NCI-H1417 treated with DMSO at 0.1 percent for 48 hours (cell line): ENCODE measurements around the gene TTC16.

Experiments used
- DNase-seq: peaks from one replicate; lab custom pipeline; 2025; lab: John Stamatoyannopoulos, UW

TTC16 gene

GRCh38 chr9:127720865-127721227, 5.0 kb downstream of the TTC16 start:
- no peak for DNase-seq

GRCh38 chr9:127721391-127721821, 5.5 kb downstream of the TTC16 start:
- DNase-seq = peak; percentile 53

- DNase-seq = peak; percentile 56
These were observed 6.3 kb downstream of the TTC16 start for GRCh38 chr9:127722055-127722745.

- no peak for DNase-seq
These were observed 7.1 kb downstream of the TTC16 start for GRCh38 chr9:127723013-127723412.

GRCh38 chr9:127723444-127723843, 7.6 kb downstream of the TTC16 start:
- DNase-seq = no peak

- peak; percentile 9 for DNase-seq
These were observed 8.1 kb downstream of the TTC16 start for GRCh38 chr9:127724012-127724411.

- no peak for DNase-seq
These were observed 11.0 kb downstream of the TTC16 start for GRCh38 chr9:127726871-127727270.

- DNase-seq = no peak
These were observed 12.9 kb downstream of the TTC16 start for GRCh38 chr9:127728808-127729207.

- DNase-seq = no peak
These were observed 13.8 kb downstream of the TTC16 start for GRCh38 chr9:127729522-127730256.

GRCh38 chr9:127730262-127730661, 14.4 kb downstream of the TTC16 start:
- DNase-seq = no peak

GRCh38 chr9:127730799-127731410, 15.0 kb downstream of the TTC16 start:
- DNase-seq = no peak

- no peak for DNase-seq
These were observed 16.1 kb downstream of the TTC16 start for GRCh38 chr9:127731938-127732337.

GRCh38 chr9:127732444-127732843, 16.6 kb downstream of the TTC16 start:
- DNase-seq = no peak

- DNase-seq = no peak
These were observed 17.7 kb downstream of the TTC16 start for GRCh38 chr9:127733614-127734013.

GRCh38 chr9:127734247-127734746, 18.4 kb downstream of the TTC16 start:
- DNase-seq = no peak

GRCh38 chr9:127734747-127735529, 19.1 kb downstream of the TTC16 start, which contains the start of gene TOR2A:
TSS of gene TOR2A (minus strand) at chr9:127735294. CDS start at chr9:127735270, 24 bp downstream.
- DNase-seq = peak; percentile 91

- no peak for DNase-seq
These were observed 19.8 kb downstream of the TTC16 start for GRCh38 chr9:127735530-127736185.

GRCh38 chr9:127738666-127739065, 22.8 kb downstream of the TTC16 start:
- DNase-seq = no peak

- DNase-seq = no peak
These were observed 23.9 kb downstream of the TTC16 start for GRCh38 chr9:127739614-127740330.

GRCh38 chr9:127741831-127742434, 26.1 kb downstream of the TTC16 start:
- no peak for DNase-seq
